GM19023 (cell line): Measurements from ENCODE around the gene NKIRAS1.
"Not testable (repeated sequence)": the region's sequence is repeated elsewhere in the genome, so short reads cannot be mapped to it uniquely, and the experiment has no call there.

ENCODE experiments used
- ATAC-seq: cut with Tn5 transposase; IDR thresholded peaks from one replicate; pipeline ENCODE4 v1.9.1; 2021; ENCODE audit warnings: mild to moderate bottlenecking, moderate library complexity; ENCODE audit not compliant: unreplicated experiment

NKIRAS1 gene

DNA sequence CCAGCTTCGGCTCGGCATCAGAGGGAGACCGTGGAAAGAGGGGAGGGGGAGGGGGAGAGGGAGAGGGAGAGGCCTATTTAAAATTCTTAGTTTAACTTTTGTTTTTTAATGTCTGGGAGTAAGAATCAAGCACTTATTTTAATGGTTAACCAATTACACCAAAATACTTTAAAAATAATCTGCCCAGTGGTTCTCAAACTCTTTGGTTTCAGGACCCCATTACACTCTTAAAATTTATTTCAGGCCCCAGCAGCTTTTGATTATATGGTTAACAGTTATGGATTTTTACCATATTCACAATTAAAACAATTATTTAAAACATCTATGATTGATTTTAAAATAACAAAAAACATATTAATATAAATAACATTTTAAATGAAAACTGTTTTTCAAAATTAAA lies 44.5 kb downstream of the NKIRAS1 start:
- ATAC-seq: no peak

DNA sequence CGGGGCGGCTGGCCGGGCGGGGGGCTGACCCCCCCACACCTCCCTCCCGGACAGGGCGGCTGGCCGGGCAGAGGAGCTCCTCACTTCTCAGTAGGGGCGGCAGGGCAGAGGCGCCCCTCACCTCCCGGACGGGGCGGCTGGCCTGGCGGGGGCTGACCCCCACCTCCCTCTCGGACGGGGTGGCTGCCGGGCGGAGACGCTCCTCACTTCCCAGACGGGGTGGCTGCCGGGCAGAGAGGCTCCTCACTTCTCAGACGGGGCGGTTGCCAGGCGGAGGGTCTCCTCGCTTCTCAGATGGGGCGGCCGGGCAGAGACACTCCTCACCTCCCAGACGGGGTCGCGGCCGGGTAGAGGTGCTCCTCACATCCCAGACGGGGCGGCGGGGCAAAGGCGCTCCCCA lies 45.4 kb downstream of the NKIRAS1 start:
- ATAC-seq: not testable (repeated sequence)

DNA sequence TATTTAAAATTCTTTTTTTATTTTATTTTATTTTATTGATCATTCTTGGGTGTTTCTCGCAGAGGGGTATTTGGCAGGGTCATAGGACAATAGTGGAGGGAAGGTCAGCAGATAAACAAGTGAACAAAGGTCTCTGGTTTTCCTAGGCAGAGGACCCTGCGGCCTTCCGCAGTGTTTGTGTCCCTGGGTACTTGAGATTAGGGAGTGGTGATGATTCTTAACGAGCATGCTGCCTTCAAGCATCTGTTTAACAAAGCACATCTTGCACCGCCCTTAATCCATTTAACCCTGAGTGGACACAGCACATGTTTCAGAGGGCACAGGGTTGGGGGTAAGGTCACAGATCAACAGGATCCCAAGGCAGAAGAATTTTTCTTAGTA lies 46.1 kb downstream of the NKIRAS1 start:
- ATAC-seq: not testable (repeated sequence)

DNA sequence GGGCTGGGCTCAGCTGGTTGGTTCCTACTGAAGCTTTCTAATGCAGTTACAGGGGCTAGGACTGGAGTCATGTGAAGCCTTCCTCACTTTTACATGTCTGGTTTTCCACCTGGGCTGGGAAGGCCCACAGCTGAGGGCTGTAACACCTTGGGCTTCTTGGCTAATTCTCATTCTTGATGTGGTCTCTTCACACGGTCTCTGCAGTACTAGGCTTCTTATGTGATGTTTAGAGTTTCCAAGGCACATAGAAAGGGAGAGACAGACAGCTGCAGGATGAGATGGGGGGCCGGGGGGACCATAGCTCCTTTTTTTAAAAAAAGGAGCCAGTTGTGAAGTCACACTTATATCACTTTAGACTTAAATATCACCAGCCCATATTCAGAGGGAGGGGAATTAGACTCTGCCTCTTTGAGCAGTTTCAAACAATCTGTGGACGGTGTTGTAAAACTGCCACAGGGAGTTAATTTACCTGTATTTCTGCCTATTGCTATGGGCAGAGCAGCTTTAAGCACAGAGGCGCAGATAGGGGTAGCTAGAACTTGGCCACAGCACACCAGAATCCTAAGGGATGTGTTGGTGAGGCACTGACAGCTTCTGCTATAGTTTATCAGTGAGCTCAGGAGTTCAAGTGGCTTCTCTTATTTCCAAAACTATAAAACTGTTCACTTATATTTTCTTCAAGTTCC lies 46.7 kb downstream of the NKIRAS1 start:
- no peak for ATAC-seq

GRCh38 chr3:23867838-23868237 lies 49.0 kb downstream of the NKIRAS1 start:
- no peak for ATAC-seq

- no peak for ATAC-seq
Observed at GRCh38 chr3:23867400-23867799, 49.4 kb downstream of the NKIRAS1 start.

DNA sequence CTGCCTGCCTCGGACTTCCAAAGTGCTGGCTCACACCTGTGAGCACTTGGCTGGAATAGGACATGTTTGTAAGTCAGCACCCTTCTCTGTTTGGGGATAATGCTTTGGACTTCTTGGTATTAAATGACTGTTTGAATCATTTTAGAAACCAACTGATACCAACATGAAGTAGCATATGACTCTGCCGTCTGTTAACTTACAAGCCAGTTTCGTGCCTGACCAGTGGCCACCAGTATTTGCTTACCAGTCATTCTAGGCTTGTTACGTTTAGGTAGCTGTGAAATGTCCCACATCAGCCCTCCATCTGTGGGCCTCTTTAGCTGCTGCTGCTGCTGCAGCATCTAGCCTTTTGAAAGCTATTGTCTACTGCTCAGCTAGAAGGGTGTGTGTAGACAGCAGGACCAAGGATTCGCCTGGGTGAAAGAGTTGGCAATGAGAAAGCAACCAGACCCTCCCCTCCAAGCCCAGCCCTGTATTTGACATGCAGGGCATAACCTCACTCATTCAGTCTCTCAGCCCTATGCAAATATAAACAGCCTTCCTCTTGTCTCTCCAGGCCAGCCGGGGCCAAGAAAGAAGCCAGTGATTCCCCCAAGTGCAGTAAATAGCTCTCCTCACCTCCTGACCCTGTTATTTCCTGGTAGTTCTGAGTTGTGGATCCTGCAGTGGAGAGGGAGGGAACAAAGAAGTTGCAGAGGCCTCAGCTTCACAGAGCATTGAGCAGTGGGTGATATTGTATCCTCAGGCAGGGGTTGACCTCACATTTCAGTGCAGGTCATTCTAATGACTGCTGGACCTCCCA lies 51.0 kb downstream of the NKIRAS1 start:
- ATAC-seq: peak; percentile 94

DNA sequence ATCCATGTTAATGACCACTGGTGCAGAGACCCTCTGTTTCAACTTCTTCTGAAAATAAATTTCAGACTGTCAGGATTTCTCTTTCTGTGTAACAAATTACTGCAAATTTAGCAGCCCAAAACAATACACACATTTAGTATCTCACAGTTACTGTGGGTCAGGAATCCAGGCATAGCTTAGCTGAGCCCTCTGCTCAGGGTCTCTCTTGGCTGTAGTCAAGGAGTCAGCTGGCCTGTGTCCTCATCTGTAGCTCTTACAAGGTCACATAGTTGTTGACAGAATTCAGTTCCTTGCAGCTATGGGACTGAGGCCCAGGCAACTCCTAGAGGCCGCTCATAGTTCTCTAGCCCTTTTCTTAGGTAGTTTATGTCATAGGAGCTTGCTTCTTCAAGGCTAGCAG lies 51.9 kb downstream of the NKIRAS1 start:
- ATAC-seq: no peak

DNA sequence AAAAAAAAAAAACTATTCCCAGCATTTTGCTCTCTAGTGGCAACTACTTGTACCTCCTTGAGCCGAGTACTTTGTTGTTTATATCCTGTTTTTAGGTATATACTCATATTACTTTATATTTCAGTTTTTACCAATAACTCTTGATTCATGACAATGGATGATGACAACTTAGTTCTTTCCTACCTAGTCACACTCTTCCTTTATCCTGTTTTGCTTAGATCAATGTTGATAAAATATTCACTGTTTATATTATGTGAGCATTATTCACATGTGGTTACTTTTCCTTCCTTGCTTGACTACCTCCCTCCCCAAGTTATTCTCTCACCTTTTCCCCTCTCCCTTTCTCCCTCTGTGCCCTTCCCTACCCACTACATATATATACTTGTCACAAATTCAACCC lies 53.7 kb downstream of the NKIRAS1 start:
- no peak for ATAC-seq

- no peak for ATAC-seq
Observed at GRCh38 chr3:23861689-23862088, 55.1 kb downstream of the NKIRAS1 start.

GRCh38 chr3:23859839-23860382 lies 56.9 kb downstream of the NKIRAS1 start:
- ATAC-seq: no peak

GRCh38 chr3:23859012-23859743 lies 57.6 kb downstream of the NKIRAS1 start:
- ATAC-seq: no peak

DNA sequence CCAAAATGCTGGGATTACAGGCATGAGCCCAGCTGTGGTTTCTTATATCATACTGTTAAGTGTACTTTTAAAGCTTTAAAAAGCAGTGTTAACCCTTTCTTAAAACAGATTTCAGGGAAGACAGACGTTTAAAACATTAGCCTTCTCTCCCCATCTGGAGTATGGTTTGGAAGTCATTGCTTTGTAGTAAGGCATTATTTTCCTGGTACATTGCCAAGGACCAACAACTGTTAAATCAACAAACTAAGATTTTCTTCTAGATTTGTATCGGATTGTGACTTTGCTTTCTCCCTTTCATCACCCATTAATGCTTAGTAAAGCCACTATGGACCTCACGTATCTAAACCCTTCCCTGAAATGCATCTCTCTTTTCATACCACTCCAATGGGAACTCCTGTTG lies 60.5 kb downstream of the NKIRAS1 start:
- no peak for ATAC-seq

DNA sequence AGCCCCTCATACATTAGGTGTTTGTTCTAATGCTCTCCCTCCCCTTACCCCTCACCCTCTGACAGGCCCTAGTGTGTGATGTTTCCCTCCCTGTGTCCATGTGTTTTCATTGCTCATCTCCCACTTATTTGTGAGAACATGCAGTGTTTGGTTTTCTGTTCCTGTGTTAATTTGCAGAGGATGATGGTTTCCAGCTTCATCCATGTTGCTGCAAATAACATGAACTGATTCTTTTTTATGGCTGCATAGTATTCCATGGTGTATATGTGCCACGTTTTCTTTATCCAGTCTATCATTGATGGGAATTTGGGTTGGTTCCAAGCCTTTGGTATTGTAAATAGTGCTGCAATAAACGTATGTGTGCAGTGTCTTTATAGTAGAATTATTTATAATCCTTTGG lies 67.3 kb downstream of the NKIRAS1 start:
- ATAC-seq: not testable (repeated sequence)

- ATAC-seq: no peak
Observed at GRCh38 chr3:23845326-23846216, 71.2 kb downstream of the NKIRAS1 start.

DNA sequence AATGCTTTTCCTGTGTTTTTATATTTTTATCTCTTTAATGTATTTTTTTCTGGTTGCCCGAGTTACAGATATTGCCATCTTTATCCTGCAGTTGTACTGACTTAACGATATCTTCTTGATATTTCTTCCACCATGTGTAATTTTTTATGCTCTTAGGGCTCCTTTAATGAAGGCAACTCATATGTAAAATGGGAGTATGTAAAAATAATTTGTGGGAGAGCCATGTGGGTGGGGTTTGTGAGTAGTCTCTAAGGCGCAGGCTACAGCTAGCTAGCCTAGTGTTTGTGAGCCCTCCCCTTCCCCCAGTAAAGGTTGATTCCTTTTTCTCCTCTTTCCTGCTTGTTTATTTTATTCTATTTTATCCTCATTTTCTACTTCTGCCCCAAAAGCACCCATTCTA lies 72.9 kb downstream of the NKIRAS1 start:
- no peak for ATAC-seq
